Neuron (in vitro differentiated cells): ENCODE results near the gene LINC01488.

Source experiments
- H2AFZ ChIP-seq: one replicate; pipeline ENCODE4 v1.6.1; 2013; ENCODE audit warnings: low read depth, mild to moderate bottlenecking, inconsistent platforms, low read length, moderate library complexity
- H3K27me3 ChIP-seq: one replicate; pipeline ENCODE4 v1.6.1; 2013; ENCODE audit warnings: low read length; ENCODE audit not compliant: insufficient read depth
- H3K36me3 ChIP-seq: one replicate; pipeline ENCODE4 v1.6.1; 2013; ENCODE audit warnings: low read length; ENCODE audit not compliant: insufficient read depth
- H3K4me1 ChIP-seq: one replicate; pipeline ENCODE4 v1.6.1; 2013; ENCODE audit warnings: low read length; ENCODE audit not compliant: insufficient read depth
- H3K4me3 ChIP-seq: 2 replicates; pipeline ENCODE4 v1.5.1; 2013; ENCODE audit warnings: mild to moderate bottlenecking, low read length, moderate library complexity
- H3K9me3 ChIP-seq: one replicate; pipeline ENCODE4 v1.6.1; 2013; ENCODE audit warnings: low read length

The LINC01488 gene

GRCh38 chr11:69472541-69473275 is 8.8 kb upstream of the LINC01488 start:
- Histone ChIP-seq H3K4me1 (peaks cover 5% of the 10 kb centered on the region), H3K4me3 (no peak overlapping the region), H3K27me3 (peaks cover 5% of the 10 kb centered on the region), H3K36me3 (no peaks in the 10 kb centered on the region), H3K9me3 (no peaks in the 10 kb centered on the region), H2AFZ (no peak overlapping the region)

- Histone ChIP-seq H3K9me3 (no peaks in the 10 kb centered on the region), H3K4me3 (no peak overlapping the region), H3K27me3 (peaks cover 5% of the 10 kb centered on the region), H3K4me1 (peaks cover 5% of the 10 kb centered on the region), H2AFZ (no peak overlapping the region), H3K36me3 (no peaks in the 10 kb centered on the region)
Observed at GRCh38 chr11:69473276-69473845, 8.1 kb upstream of the LINC01488 start.

GRCh38 chr11:69474736-69475135 is 6.7 kb upstream of the LINC01488 start:
- Histone ChIP-seq H3K4me1 (peaks cover 5% of the 10 kb centered on the region), H3K9me3 (no peaks in the 10 kb centered on the region), H3K36me3 (no peaks in the 10 kb centered on the region), H2AFZ (no peak overlapping the region), H3K27me3 (peaks cover 5% of the 10 kb centered on the region), H3K4me3 (no peak overlapping the region)

GRCh38 chr11:69475141-69475865 is 6.2 kb upstream of the LINC01488 start:
- Histone ChIP-seq H3K27me3 (peaks cover 5% of the 10 kb centered on the region), H3K36me3 (no peaks in the 10 kb centered on the region), H3K9me3 (no peaks in the 10 kb centered on the region), H2AFZ (no peak overlapping the region), H3K4me1 (peaks cover 5% of the 10 kb centered on the region), H3K4me3 (no peak overlapping the region)

GRCh38 chr11:69475866-69476471 is 5.5 kb upstream of the LINC01488 start:
- Histone ChIP-seq H3K9me3 (no peaks in the 10 kb centered on the region), H3K27me3 (peaks cover 5% of the 10 kb centered on the region), H2AFZ (no peak overlapping the region), H3K4me3 (no peak overlapping the region), H3K36me3 (no peaks in the 10 kb centered on the region), H3K4me1 (peaks cover 5% of the 10 kb centered on the region)

- H2AFZ ChIP-seq, result no peak overlapping the region
- peaks cover 1% of the 10 kb centered on the region for H3K4me1 ChIP-seq
- peaks cover 5% of the 10 kb centered on the region for H3K27me3 ChIP-seq
- H3K9me3 ChIP-seq, result no peaks in the 10 kb centered on the region
- no peaks in the 10 kb centered on the region for H3K36me3 ChIP-seq
- H3K4me3 ChIP-seq, result no peak overlapping the region
Observed at GRCh38 chr11:69476509-69476961, 4.9 kb upstream of the LINC01488 start.

GRCh38 chr11:69477086-69477485 is 4.4 kb upstream of the LINC01488 start:
- Histone ChIP-seq H3K27me3 (peaks cover 2% of the 10 kb centered on the region), H3K36me3 (no peaks in the 10 kb centered on the region), H3K4me3 (no peak overlapping the region)

GRCh38 chr11:69479591-69480271 is 1.7 kb upstream of the LINC01488 start:
- H3K9me3 ChIP-seq, result no peaks in the 10 kb centered on the region
- no peaks in the 10 kb centered on the region for H3K36me3 ChIP-seq
- H3K4me3 ChIP-seq, result no peak overlapping the region
- peaks cover 12% of the 10 kb centered on the region for H3K4me1 ChIP-seq
- no peaks in the 10 kb centered on the region for H3K27me3 ChIP-seq
- H2AFZ ChIP-seq, result no peak overlapping the region

More at GRCh38 chr11:69477086-69477485, 4.4 kb upstream of the LINC01488 start:
- H3K9me3 ChIP-seq, result no peaks in the 10 kb centered on the region
- H3K4me1 ChIP-seq, result no peaks in the 10 kb centered on the region
- no peak overlapping the region for H2AFZ ChIP-seq

- H3K36me3 ChIP-seq, result no peaks in the 10 kb centered on the region
- no peak overlapping the region for H2AFZ ChIP-seq
- no peaks in the 10 kb centered on the region for H3K27me3 ChIP-seq
- H3K9me3 ChIP-seq, result no peaks in the 10 kb centered on the region
- no peak overlapping the region for H3K4me3 ChIP-seq
- H3K4me1 ChIP-seq, result peaks cover 12% of the 10 kb centered on the region
Observed at GRCh38 chr11:69480547-69481392, 693 bp upstream of the LINC01488 start.

- no peak overlapping the region for H2AFZ ChIP-seq
- no peaks in the 10 kb centered on the region for H3K36me3 ChIP-seq
- no peak overlapping the region for H3K4me3 ChIP-seq
- no peaks in the 10 kb centered on the region for H3K9me3 ChIP-seq
- peaks cover 12% of the 10 kb centered on the region for H3K4me1 ChIP-seq
- no peaks in the 10 kb centered on the region for H3K27me3 ChIP-seq
Observed at GRCh38 chr11:69482322-69482721, 859 bp downstream of the LINC01488 start.

GRCh38 chr11:69483170-69483569 is 1.7 kb downstream of the LINC01488 start:
- no peaks in the 10 kb centered on the region for H3K9me3 ChIP-seq

More at GRCh38 chr11:69483170-69483569, 1.7 kb downstream of the LINC01488 start:
- Histone ChIP-seq H3K4me1 (peaks cover 12% of the 10 kb centered on the region), H3K36me3 (no peaks in the 10 kb centered on the region), H3K4me3 (no peak overlapping the region), H2AFZ (peak overlapping the region; percentile 41), H3K27me3 (no peaks in the 10 kb centered on the region)
